Lung (tissue), 12 donors: Measurements from ENCODE around the gene VCL. TPM values are rescaled to one million over a fixed set of nuclear protein-coding genes. Genes with fewer than 3 reads are reported as not detected.
A peak's percentile ranks its signal among the peaks of the same experiment; 100 is the strongest.

Experiments
- ATAC-seq: fragments of 200-7000 bp; cut with Tn5 transposase; one replicate; pipeline ENCODE4 v1.9.1; 2020; ENCODE audit warnings: moderate number of reproducible peaks; ENCODE audit not compliant: insufficient read depth, low FRiP score
- DNase-seq, 3 donors: peaks; one replicate each; pipeline ENCODE4 v3.0.0-alpha.2; 2013 to 2017
- H3K27ac ChIP-seq, 2 donors: one replicate each; pipeline ENCODE4 v1.5.1; 2013; ENCODE audit warnings: mild to moderate bottlenecking in 2 of 2, moderate library complexity in 2 of 2, control low read depth in 1 of 2, inconsistent platforms in 1 of 2, low read depth in 1 of 2, low read length in 1 of 2
- H3K27me3 ChIP-seq, 3 donors: one replicate each; pipeline ENCODE4 v1.5.1; 2013; ENCODE audit warnings: low read length in 2 of 3; ENCODE audit not compliant: control insufficient read depth in 3 of 3, insufficient read depth in 3 of 3
- H3K36me3 ChIP-seq, 4 donors: one replicate each; pipeline ENCODE4 v1.5.1; 2013; ENCODE audit warnings: low read length in 4 of 4, mild to moderate bottlenecking in 1 of 4, moderate library complexity in 1 of 4; ENCODE audit not compliant: control insufficient read depth in 4 of 4, insufficient read depth in 4 of 4
- H3K4me1 ChIP-seq, 5 donors: one replicate each; pipeline ENCODE4 v1.5.1; 2013; ENCODE audit warnings: low read length in 5 of 5, mild to moderate bottlenecking in 2 of 5, moderate library complexity in 1 of 5; ENCODE audit not compliant: control insufficient read depth in 5 of 5, insufficient read depth in 5 of 5
- H3K4me3 ChIP-seq: one replicate; pipeline ENCODE4 v1.5.1; 2013; ENCODE audit warnings: mild to moderate bottlenecking, control low read depth, moderate library complexity
- H3K9ac ChIP-seq, 2 donors: one replicate each; pipeline ENCODE4 v1.5.1; 2013; ENCODE audit warnings: low read length in 2 of 2, control low read depth in 1 of 2; ENCODE audit not compliant: insufficient read depth in 1 of 2
- H3K9me3 ChIP-seq, 4 donors: one replicate each; pipeline ENCODE4 v1.5.1; 2013; ENCODE audit warnings: low read length in 3 of 4, mild to moderate bottlenecking in 1 of 4, moderate library complexity in 1 of 4; ENCODE audit not compliant: control insufficient read depth in 4 of 4, insufficient read depth in 3 of 4
- WGBS, 2 donors: extraction: QIAGEN DNeasy Blood & Tissue Kit; methylation state at CpG; one replicate each; pipeline ENCODE4 v1.1.7; 2013; 5-methylcytosine and 5-hydroxymethylcytosine counted together
- polyA plus RNA-seq, 2 donors: library from polyadenylated mRNA; stranded (reverse); fragments of 200-250 nt; gene quantifications; one replicate each; pipeline ENCODE4 v1.2.1, GENCODE V29; 2013
- total RNA-seq, 2 donors: library from RNA; depleted of rRNA in 1 of 2; stranded (reverse); fragments of >200 nt in 1 of 2; gene quantifications; one replicate each; pipeline ENCODE4 v1.2.1, GENCODE V29; 2014 to 2021
- TF ChIP-seq, protein P1 (sequence below): IDR thresholded peaks from 2 replicates; pipeline ENCODE4 v1.5.1; 2012; ENCODE audit warnings: mild to moderate bottlenecking; ENCODE audit errors: control extremely low read depth, extremely low read depth
- donor health status: control.
- donor health status: control.
- donor health status: Bipolar disorder and iron deficiency.
- donor health status: healthy.
- donor health status: DM: yes; HTN: yes; CAD: no.

Gene VCL
- total and polyA plus RNA-seq, 4 donors: 24.5 to 181 (median 86.3) TPM

DNA sequence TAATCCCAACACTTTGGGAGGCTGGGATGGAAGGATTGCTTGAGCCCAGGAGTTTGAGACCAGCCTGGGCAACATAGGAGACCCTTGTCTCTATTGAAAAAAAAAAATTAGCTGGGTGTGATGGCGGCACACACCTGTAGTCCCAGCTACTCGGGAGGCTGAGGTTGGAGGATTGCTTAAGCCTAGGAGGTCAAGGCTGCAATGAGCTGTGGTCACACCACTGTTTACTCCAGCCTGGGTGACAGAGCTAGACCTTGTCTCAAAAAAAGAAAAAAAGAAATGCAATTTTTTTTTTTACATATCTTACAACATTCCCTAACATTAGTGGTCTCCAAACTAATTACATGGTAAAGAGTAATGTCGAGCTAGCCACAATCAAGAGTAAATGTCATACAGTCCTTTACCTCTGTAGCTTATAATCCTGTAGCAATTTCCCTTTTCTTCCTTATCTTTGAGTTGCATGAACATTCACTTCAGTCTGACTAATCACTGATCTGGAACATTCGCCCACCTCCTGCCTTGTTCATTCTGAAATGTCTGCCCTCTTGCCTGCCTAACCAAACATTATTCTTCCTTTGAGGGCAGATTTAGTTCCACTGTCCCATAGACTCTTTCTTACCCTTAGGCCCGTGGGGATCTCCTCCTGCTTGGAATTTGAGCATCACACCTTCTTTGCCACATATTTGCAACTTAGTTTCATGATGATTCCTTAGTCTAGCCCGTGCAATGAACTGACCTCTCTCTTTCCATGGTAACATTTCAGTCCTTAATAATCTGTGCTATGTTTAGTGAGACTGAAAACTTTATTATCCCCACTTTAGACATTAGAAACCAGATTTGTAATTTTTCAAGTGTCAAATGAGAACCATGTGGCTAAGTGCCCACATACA lies 4.8 kb upstream of the VCL start:
- 38 to 64% methylated on average over 6 of the region's 6 CpGs for whole genome bisulfite sequencing, 2 donors
- no peak for DNase-seq
- H3K36me3 ChIP-seq: peaks cover 0 to 1% (median 0%) of the 10 kb centered on the region in 4 donors
- H3K27me3 ChIP-seq: no peaks in the 10 kb centered on the region
- H3K9ac ChIP-seq: no peak overlapping the region
- TF ChIP-seq, protein P1, sequence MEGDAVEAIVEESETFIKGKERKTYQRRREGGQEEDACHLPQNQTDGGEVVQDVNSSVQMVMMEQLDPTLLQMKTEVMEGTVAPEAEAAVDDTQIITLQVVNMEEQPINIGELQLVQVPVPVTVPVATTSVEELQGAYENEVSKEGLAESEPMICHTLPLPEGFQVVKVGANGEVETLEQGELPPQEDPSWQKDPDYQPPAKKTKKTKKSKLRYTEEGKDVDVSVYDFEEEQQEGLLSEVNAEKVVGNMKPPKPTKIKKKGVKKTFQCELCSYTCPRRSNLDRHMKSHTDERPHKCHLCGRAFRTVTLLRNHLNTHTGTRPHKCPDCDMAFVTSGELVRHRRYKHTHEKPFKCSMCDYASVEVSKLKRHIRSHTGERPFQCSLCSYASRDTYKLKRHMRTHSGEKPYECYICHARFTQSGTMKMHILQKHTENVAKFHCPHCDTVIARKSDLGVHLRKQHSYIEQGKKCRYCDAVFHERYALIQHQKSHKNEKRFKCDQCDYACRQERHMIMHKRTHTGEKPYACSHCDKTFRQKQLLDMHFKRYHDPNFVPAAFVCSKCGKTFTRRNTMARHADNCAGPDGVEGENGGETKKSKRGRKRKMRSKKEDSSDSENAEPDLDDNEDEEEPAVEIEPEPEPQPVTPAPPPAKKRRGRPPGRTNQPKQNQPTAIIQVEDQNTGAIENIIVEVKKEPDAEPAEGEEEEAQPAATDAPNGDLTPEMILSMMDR: no peak
- ATAC-seq: no peak
- H3K4me3 ChIP-seq: no peak overlapping the region
- no peaks in the 10 kb centered on the region for H3K9me3 ChIP-seq
- peaks cover 0 to 5% (median 0%) of the 10 kb centered on the region in 5 donors for H3K4me1 ChIP-seq
- H3K27ac ChIP-seq: peak overlapping the region in 1 of 2 donors; percentile 52

DNA sequence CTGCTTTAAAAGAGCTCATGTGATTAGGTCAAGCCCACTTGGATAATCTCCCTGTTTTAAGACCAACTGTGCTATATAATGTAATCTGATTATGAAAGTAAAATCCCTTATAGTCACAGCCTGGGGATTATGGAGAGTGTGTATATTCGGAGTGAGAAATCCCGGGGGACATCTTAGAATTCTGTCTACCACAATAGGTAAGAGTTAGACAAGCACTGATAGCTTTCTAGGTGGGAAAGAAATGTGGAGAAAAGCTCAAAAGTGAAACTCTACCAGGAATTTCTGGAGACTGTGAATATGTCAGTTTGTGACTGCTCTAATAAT lies 2.9 kb upstream of the VCL start:
- DNase-seq (no peak), ATAC-seq (no peak)
- WGBS, 2 donors: 75 to 77% methylated on average over 2 of the region's 2 CpGs
- Histone ChIP-seq H3K36me3 (peaks cover 0 to 4% (median 0%) of the 10 kb centered on the region in 4 donors), H3K9ac (peak overlapping the region in 1 of 2 donors; percentile 17), H3K4me3 (no peak overlapping the region), H3K27ac (no peak overlapping the region), H3K4me1 (peaks cover 0 to 16% (median 3%) of the 10 kb centered on the region in 5 donors), H3K9me3 (no peaks in the 10 kb centered on the region), H3K27me3 (no peaks in the 10 kb centered on the region)
- TF ChIP-seq, protein P1: no peak

DNA sequence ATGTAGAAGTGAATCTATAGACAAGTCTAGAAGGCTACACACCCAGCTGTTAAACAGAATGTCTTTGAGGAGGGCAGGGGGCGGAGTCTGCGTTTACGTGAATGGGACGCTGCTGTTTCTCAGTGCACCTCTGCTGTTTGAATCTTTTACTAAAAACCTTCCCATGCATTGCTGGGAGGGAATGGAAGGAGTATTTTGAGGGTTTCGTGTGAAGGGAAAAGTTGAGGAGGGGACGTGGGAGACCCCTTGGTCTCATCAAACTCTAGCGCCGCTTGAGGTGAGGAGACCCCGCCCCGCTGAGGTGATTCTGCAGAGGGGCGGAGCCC lies 492 bp upstream of the VCL start:
- Histone ChIP-seq H3K4me1 (peaks cover 0 to 27% (median 10%) of the 10 kb centered on the region in 5 donors), H3K36me3 (peaks cover 0 to 4% (median 0%) of the 10 kb centered on the region in 4 donors), H3K4me3 (peak overlapping the region; percentile 42), H3K9me3 (no peaks in the 10 kb centered on the region), H3K27me3 (no peaks in the 10 kb centered on the region), H3K9ac (peak overlapping the region in 1 of 2 donors; percentile 34), H3K27ac (peak overlapping the region; percentile 46 to 80)
- WGBS, 2 donors: 0% methylated on average over 11 of the region's 11 CpGs
- ATAC-seq (peak; percentile 5), DNase-seq (no peak)
- TF ChIP-seq, protein P1: no peak
